ENCODE measurements around the gene FOXC1. TPM values are rescaled to one million over a fixed set of nuclear protein-coding genes. Genes with fewer than 3 reads are reported as not detected.

The FOXC1 gene
- total and polyA plus RNA-seq, 2 of the 13 experiments (the other 11 are each of a cell fraction or from before 2014, with no cell fraction given), result 0.44 to 0.55 TPM

DNA sequence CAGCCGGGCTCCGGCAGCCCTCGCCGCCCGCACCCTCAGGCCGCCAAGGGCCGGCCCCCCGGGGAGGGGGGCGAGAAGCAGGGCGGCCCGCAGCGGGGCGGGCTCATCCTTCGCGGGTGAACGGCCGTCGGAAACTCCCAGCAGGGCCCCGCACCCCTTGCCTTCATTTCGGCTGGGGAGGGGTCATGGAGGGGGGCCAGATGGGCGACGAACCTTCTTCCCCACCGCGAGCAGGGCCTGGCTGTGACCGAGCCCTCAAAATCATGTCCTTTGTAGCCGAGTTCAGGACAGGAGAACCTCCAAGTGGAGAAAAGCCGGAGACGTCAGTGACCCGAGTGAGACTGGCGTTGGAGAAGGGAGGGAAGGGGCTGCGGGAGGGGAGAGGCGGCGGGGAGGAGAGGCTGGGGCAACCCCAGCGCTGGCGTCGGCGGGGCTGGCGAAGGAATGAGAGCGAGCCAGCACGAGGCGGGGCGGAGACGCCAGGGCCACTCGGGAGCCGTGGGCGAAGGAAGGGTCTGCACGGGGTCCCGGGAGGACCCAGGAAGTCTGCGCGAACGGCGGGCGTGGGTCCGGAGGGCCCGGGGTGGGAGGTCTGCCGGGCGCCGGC is 571 bp upstream of the FOXC1 start (continued):
- TF ChIP-seq, protein P1, sequence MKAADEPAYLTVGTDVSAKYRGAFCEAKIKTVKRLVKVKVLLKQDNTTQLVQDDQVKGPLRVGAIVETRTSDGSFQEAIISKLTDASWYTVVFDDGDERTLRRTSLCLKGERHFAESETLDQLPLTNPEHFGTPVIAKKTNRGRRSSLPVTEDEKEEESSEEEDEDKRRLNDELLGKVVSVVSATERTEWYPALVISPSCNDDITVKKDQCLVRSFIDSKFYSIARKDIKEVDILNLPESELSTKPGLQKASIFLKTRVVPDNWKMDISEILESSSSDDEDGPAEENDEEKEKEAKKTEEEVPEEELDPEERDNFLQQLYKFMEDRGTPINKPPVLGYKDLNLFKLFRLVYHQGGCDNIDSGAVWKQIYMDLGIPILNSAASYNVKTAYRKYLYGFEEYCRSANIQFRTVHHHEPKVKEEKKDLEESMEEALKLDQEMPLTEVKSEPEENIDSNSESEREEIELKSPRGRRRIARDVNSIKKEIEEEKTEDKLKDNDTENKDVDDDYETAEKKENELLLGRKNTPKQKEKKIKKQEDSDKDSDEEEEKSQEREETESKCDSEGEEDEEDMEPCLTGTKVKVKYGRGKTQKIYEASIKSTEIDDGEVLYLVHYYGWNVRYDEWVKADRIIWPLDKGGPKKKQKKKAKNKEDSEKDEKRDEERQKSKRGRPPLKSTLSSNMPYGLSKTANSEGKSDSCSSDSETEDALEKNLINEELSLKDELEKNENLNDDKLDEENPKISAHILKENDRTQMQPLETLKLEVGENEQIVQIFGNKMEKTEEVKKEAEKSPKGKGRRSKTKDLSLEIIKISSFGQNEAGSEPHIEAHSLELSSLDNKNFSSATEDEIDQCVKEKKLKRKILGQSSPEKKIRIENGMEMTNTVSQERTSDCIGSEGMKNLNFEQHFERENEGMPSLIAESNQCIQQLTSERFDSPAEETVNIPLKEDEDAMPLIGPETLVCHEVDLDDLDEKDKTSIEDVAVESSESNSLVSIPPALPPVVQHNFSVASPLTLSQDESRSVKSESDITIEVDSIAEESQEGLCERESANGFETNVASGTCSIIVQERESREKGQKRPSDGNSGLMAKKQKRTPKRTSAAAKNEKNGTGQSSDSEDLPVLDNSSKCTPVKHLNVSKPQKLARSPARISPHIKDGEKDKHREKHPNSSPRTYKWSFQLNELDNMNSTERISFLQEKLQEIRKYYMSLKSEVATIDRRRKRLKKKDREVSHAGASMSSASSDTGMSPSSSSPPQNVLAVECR (CRISPR knock-in tag; IDR thresholded peaks at IDR 0.05; ENCODE audit: borderline replicate concordance), result 0 out of 2 replicates have a peak, but pooled peaks have one; percentile 44
- TF ChIP-seq ZNF816 (CRISPR knock-in tag; IDR thresholded peaks at IDR 0.05; ENCODE audit: borderline replicate concordance), result no peak
- TF ChIP-seq, protein P2, sequence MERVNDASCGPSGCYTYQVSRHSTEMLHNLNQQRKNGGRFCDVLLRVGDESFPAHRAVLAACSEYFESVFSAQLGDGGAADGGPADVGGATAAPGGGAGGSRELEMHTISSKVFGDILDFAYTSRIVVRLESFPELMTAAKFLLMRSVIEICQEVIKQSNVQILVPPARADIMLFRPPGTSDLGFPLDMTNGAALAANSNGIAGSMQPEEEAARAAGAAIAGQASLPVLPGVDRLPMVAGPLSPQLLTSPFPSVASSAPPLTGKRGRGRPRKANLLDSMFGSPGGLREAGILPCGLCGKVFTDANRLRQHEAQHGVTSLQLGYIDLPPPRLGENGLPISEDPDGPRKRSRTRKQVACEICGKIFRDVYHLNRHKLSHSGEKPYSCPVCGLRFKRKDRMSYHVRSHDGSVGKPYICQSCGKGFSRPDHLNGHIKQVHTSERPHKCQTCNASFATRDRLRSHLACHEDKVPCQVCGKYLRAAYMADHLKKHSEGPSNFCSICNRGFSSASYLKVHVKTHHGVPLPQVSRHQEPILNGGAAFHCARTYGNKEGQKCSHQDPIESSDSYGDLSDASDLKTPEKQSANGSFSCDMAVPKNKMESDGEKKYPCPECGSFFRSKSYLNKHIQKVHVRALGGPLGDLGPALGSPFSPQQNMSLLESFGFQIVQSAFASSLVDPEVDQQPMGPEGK (CRISPR knock-in tag; IDR thresholded peaks at IDR 0.05), result peak; percentile 44; the same call in 1 of the 2 replicates
- peak; percentile 60; the same call in 1 of the 2 replicates for TF ChIP-seq FOXC1 (CRISPR knock-in tag; IDR thresholded peaks at IDR 0.05; ENCODE audit: borderline replicate concordance)
- TF ChIP-seq ZMYM4 (CRISPR knock-in tag; IDR thresholded peaks at IDR 0.05), result 0 out of 2 replicates have a peak, but pooled peaks have one; percentile 23
- TF ChIP-seq KMT2B (CRISPR knock-in tag; IDR thresholded peaks at IDR 0.05), result 0 out of 2 replicates have a peak, but pooled peaks have one; percentile 7
- peak; percentile 24 for TF ChIP-seq SRSF1 (optimal IDR thresholded peaks at IDR 0.05; ENCODE audit: low read depth, low read length)
- peak; percentile 3 for TF ChIP-seq EZH2 (conservative IDR thresholded peaks at IDR 0.05; ENCODE audit: low read depth, low read length)
- 0 out of 2 replicates have a peak, but pooled peaks have one; percentile 8 for TF ChIP-seq RFXAP (CRISPR knock-in tag; IDR thresholded peaks at IDR 0.05; ENCODE audit: borderline replicate concordance)
- TF ChIP-seq ZKSCAN8 (CRISPR knock-in tag; IDR thresholded peaks at IDR 0.05; ENCODE audit: borderline replicate concordance), result no peak
- no peak for TF ChIP-seq JUND (CRISPR knock-in tag; IDR thresholded peaks at IDR 0.05)
- TF ChIP-seq, protein P3, sequence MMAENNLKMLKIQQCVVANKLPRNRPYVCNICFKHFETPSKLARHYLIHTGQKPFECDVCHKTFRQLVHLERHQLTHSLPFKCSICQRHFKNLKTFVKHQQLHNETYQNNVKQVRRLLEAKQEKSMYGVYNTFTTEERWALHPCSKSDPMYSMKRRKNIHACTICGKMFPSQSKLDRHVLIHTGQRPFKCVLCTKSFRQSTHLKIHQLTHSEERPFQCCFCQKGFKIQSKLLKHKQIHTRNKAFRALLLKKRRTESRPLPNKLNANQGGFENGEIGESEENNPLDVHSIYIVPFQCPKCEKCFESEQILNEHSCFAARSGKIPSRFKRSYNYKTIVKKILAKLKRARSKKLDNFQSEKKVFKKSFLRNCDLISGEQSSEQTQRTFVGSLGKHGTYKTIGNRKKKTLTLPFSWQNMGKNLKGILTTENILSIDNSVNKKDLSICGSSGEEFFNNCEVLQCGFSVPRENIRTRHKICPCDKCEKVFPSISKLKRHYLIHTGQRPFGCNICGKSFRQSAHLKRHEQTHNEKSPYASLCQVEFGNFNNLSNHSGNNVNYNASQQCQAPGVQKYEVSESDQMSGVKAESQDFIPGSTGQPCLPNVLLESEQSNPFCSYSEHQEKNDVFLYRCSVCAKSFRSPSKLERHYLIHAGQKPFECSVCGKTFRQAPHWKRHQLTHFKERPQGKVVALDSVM (CRISPR knock-in tag; IDR thresholded peaks at IDR 0.05), result peak; percentile 9; the same call in 1 of the 2 replicates
- TF ChIP-seq HNRNPK (IDR thresholded peaks at IDR 0.05; ENCODE audit: low read depth, low read length, poor library complexity, severe bottlenecking), result peak; percentile 76
- TF ChIP-seq ZBTB7B (CRISPR knock-in tag; IDR thresholded peaks at IDR 0.05), result 0 out of 2 replicates have a peak, but pooled peaks have one; percentile 37
- TF ChIP-seq ZNF777 (CRISPR knock-in tag; IDR thresholded peaks at IDR 0.05), result peak; percentile 85
- TF ChIP-seq ZSCAN25 (CRISPR knock-in tag; IDR thresholded peaks at IDR 0.05), result peak; percentile 35; the same call in 1 of the 2 replicates
- no peak for TF ChIP-seq FOXK1 (CRISPR knock-in tag; IDR thresholded peaks at IDR 0.05; ENCODE audit: borderline replicate concordance, low read depth)
- peak; percentile 0; the same call in 1 of the 2 replicates for TF ChIP-seq PHF8 (CRISPR knock-in tag; IDR thresholded peaks at IDR 0.05)

Measured in HepG2 (cell line).